Mucosa of stomach (tissue), 1 donor: ENCODE data around the gene SEC24D.

ENCODE experiments used
- H3K27me3 ChIP-seq: one replicate; pipeline ENCODE4 v1.7.0; 2013; ENCODE audit warnings: mild to moderate bottlenecking, low read length; ENCODE audit not compliant: control insufficient read depth, insufficient read depth
- H3K36me3 ChIP-seq: one replicate; pipeline ENCODE4 v1.7.0; 2013; ENCODE audit warnings: low read length; ENCODE audit not compliant: control insufficient read depth, insufficient read depth
- H3K4me1 ChIP-seq: one replicate; pipeline ENCODE4 v1.7.0; 2013; ENCODE audit warnings: mild to moderate bottlenecking, low read length; ENCODE audit not compliant: control insufficient read depth, insufficient read depth
- H3K4me3 ChIP-seq: one replicate; pipeline ENCODE4 v1.7.0; 2013; ENCODE audit warnings: low read length
- H3K9ac ChIP-seq: one replicate; pipeline ENCODE4 v1.7.0; 2013; ENCODE audit warnings: mild to moderate bottlenecking, low read length, moderate library complexity
- H3K9me3 ChIP-seq: one replicate; pipeline ENCODE4 v1.7.0; 2013; ENCODE audit warnings: mild to moderate bottlenecking, low read length, moderate library complexity; ENCODE audit not compliant: control insufficient read depth
- donor health status: Pancreatic carcinoma.

SEC24D gene

GRCh38 chr4:118734491-118735205, 101.3 kb downstream of the SEC24D start:
- Histone ChIP-seq H3K36me3 (no peaks in the 10 kb centered on the region), H3K9me3 (no peaks in the 10 kb centered on the region), H3K27me3 (no peaks in the 10 kb centered on the region), H3K4me3 (no peak overlapping the region), H3K4me1 (no peaks in the 10 kb centered on the region), H3K9ac (no peak overlapping the region)

- Histone ChIP-seq H3K9me3 (no peaks in the 10 kb centered on the region), H3K4me1 (no peaks in the 10 kb centered on the region), H3K27me3 (no peaks in the 10 kb centered on the region), H3K4me3 (no peak overlapping the region), H3K36me3 (peaks cover under 1% of the 10 kb centered on the region), H3K9ac (no peak overlapping the region)
Observed at GRCh38 chr4:118732591-118733330, 103.2 kb downstream of the SEC24D start.

DNA sequence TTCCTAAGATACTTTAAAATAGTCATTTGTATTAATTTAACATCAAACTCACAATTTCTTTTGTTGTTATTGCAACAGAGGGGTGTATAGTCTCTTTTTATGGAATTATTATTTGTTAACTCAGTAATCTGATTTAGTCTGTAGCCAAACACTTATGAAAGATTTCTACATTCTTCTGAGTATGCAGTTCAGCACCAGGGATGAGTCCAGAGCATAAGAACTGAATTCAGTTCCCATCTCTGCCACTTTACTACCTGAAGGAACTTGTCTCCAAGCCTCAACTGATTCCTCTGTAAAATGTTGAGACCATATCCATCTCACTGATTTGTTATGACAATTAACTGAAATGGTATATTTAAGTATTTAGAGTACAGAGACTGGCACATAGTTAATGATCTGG, 105.2 kb downstream of the SEC24D start:
- no peaks in the 10 kb centered on the region for H3K9me3 ChIP-seq
- no peaks in the 10 kb centered on the region for H3K27me3 ChIP-seq
- H3K4me3 ChIP-seq, result no peak overlapping the region
- H3K9ac ChIP-seq, result no peak overlapping the region
- H3K4me1 ChIP-seq, result no peaks in the 10 kb centered on the region
- H3K36me3 ChIP-seq, result peaks cover 6% of the 10 kb centered on the region

DNA sequence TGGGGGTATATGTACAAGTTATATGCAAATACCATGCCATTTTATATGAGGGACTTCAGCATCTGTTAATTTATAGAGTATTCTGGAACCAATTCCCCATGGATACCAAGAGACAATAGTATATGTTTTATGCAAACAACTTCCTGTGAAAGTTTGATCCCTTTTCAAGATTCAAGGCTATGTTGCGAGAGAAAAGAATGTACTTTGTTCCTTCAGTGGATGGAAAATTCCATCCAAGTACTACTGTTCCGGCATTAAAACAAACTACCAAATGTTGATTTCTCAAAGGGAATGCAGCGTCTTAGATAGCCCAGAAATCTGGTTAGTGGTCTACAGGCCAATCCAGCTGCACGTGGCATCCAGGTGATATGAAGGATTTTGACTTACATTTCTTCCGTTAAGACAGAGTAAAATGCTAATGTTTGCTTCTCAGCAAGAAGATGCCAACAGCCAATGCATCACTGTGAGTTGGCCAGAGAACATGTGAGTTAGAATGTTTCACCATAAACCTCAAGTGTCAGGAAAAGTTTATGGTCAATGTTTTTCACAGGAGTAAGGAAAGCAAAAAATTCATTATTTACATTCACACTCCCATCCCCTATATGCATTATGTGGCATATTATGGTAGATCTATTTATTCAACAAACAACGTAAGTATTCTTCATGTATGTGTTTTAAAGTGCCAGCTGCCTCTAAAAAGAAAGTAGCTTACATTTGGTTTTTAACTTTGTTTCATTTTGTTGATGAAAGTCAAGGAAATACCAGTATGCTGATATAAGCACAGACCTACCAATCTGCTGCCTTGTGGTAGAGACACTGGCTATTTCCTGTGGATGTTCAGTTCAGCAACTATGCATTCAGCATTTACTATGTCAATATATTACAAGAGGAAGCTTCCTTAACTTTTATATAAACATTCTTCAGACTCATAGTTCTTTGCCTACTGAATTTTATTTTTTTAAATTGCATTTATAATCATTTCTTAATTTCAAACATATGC, 106.3 kb downstream of the SEC24D start:
- Histone ChIP-seq H3K9ac (no peak overlapping the region), H3K36me3 (peaks cover 6% of the 10 kb centered on the region), H3K27me3 (no peaks in the 10 kb centered on the region), H3K4me3 (no peak overlapping the region), H3K9me3 (no peaks in the 10 kb centered on the region), H3K4me1 (no peaks in the 10 kb centered on the region)

- Histone ChIP-seq H3K9ac (no peak overlapping the region), H3K36me3 (peaks cover 6% of the 10 kb centered on the region), H3K4me3 (no peak overlapping the region), H3K27me3 (no peaks in the 10 kb centered on the region), H3K4me1 (no peaks in the 10 kb centered on the region), H3K9me3 (no peaks in the 10 kb centered on the region)
Observed at GRCh38 chr4:118727360-118727759, 108.6 kb downstream of the SEC24D start.

DNA sequence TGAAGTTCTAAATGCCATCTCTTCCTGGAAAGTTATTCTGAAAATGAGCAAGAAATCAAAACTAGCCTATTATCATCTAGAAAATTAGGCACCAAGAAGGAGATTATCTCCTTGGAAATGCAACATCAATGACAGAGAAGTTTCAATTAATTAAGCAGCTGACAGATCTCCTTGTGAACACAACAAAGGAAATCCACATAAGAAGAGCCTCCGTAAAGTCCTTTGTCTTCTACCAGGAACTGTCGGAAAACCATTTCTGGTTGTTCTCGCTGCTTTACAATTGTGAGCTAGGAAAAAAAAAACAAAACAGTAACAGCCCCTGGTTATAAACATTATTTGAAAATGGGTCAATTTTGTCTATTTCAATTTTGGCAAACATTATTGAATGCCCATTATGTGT, 112.6 kb downstream of the SEC24D start:
- no peak overlapping the region for H3K4me3 ChIP-seq
- peaks cover 6% of the 10 kb centered on the region for H3K36me3 ChIP-seq
- no peaks in the 10 kb centered on the region for H3K9me3 ChIP-seq
- H3K9ac ChIP-seq, result no peak overlapping the region
- H3K27me3 ChIP-seq, result no peaks in the 10 kb centered on the region
- no peaks in the 10 kb centered on the region for H3K4me1 ChIP-seq

GRCh38 chr4:118721752-118722151, 114.2 kb downstream of the SEC24D start:
- Histone ChIP-seq H3K4me3 (no peak overlapping the region), H3K9me3 (no peaks in the 10 kb centered on the region), H3K9ac (no peak overlapping the region), H3K4me1 (no peaks in the 10 kb centered on the region), H3K36me3 (no peaks in the 10 kb centered on the region), H3K27me3 (no peaks in the 10 kb centered on the region)

- no peaks in the 10 kb centered on the region for H3K27me3 ChIP-seq
- H3K9me3 ChIP-seq, result no peaks in the 10 kb centered on the region
- H3K36me3 ChIP-seq, result no peaks in the 10 kb centered on the region
- H3K9ac ChIP-seq, result no peak overlapping the region
- H3K4me1 ChIP-seq, result no peaks in the 10 kb centered on the region
- H3K4me3 ChIP-seq, result no peak overlapping the region
Observed at GRCh38 chr4:118718511-118719170, 117.3 kb downstream of the SEC24D start.

DNA sequence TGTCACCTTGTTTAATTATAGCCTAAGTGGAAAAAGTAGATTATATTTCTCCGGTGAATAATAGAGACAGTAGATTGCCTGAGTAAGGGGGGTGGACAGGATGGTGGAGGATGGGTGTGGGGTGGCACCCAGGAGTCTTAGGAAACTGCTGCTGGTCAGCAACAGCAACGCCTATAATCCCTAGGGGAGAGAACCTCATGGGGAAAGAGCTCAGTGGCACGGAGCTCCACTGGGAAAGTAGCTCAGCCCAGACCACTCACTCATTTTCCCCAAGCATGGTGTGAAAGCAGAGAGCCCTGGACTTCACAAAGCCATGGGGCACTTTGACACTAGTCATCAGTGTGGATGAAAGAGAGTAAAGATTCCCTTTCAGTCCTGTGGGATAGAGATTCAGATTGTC, 119.6 kb downstream of the SEC24D start:
- H3K27me3 ChIP-seq, result no peaks in the 10 kb centered on the region
- H3K9ac ChIP-seq, result no peak overlapping the region
- H3K36me3 ChIP-seq, result no peaks in the 10 kb centered on the region
- no peak overlapping the region for H3K4me3 ChIP-seq
- no peaks in the 10 kb centered on the region for H3K4me1 ChIP-seq
- H3K9me3 ChIP-seq, result no peaks in the 10 kb centered on the region

GRCh38 chr4:118714682-118715081, 121.2 kb downstream of the SEC24D start:
- Histone ChIP-seq H3K9me3 (no peaks in the 10 kb centered on the region), H3K36me3 (no peaks in the 10 kb centered on the region), H3K9ac (no peak overlapping the region), H3K4me1 (no peaks in the 10 kb centered on the region), H3K27me3 (no peaks in the 10 kb centered on the region), H3K4me3 (no peak overlapping the region)

GRCh38 chr4:118712872-118713271, 123.1 kb downstream of the SEC24D start:
- Histone ChIP-seq H3K4me1 (no peaks in the 10 kb centered on the region), H3K36me3 (no peaks in the 10 kb centered on the region), H3K9ac (no peak overlapping the region), H3K27me3 (no peaks in the 10 kb centered on the region), H3K9me3 (no peaks in the 10 kb centered on the region), H3K4me3 (no peak overlapping the region)
